B cell (primary cell): Measurements from ENCODE around the gene SLC2A4. TPM values are rescaled to one million over a fixed set of nuclear protein-coding genes. Genes with fewer than 3 reads are reported as not detected.

Experiments used
- ATAC-seq: fragments of 200-7000 bp; cut with Tn5 transposase; one replicate; pipeline ENCODE4 v1.10.0; 2021; ENCODE audit warnings: low read depth, mild to moderate bottlenecking, moderate number of reproducible peaks, moderate library complexity
- CTCF ChIA-PET: fragments of 350-600 bp; sonication (Branson Sonifier 250); formaldehyde crosslinking; loops from one replicate; lab custom pipeline; 2021; ENCODE audit warnings: antibody characterized with exemption, inconsistent platforms; lab: Charles Lee
- POLR2A ChIA-PET: fragments of 350-600 bp; sonication (Branson Sonifier 250); formaldehyde crosslinking; loops from one replicate; lab custom pipeline; 2021; ENCODE audit warnings: antibody characterized with exemption; lab: Charles Lee
- DNase-seq: peaks from one replicate; pipeline ENCODE4 v3.0.0; 2013
- H2AFZ ChIP-seq: 2 replicates; pipeline ENCODE4 v1.6.1; 2012; ENCODE audit warnings: mild to moderate bottlenecking, low read depth, low read length; ENCODE audit not compliant: insufficient read depth, poor library complexity, severe bottlenecking
- H3K27ac ChIP-seq, 2 donors: 1 replicate in 1 of 2; 2 replicates in 1 of 2; pipeline ENCODE4 v1.5.1; 2012 to 2013; ENCODE audit warnings: low read length in 2 of 2, mild to moderate bottlenecking in 2 of 2, moderate library complexity in 1 of 2
- H3K27me3 ChIP-seq, 4 experiments: fragments of 200-600 bp in 1 of 4; sonication (generic) in 1 of 4; replicated peaks in 1 of 4; 1 replicate in 2 of 4; 2 replicates in 2 of 4; pipeline versions ENCODE4 v1.6.1 to v1.7.0; 2013 to 2016; ENCODE audit warnings: low read length in 3 of 4, mild to moderate bottlenecking in 2 of 4, mixed read lengths in 1 of 4, moderate library complexity in 1 of 4; ENCODE audit not compliant: insufficient read depth in 4 of 4, control insufficient read depth in 3 of 4; ENCODE audit errors: control extremely low read depth in 1 of 4
- H3K36me3 ChIP-seq, 2 experiments: replicated peaks in 1 of 2; 1 replicate in 1 of 2; 2 replicates in 1 of 2; pipeline versions ENCODE4 v1.6.1 to v1.7.1; 2013; ENCODE audit warnings: low read length in 1 of 2; ENCODE audit not compliant: insufficient read depth in 2 of 2, control insufficient read depth in 1 of 2; ENCODE audit errors: control extremely low read depth in 1 of 2, extremely low read depth in 1 of 2
- H3K4me1 ChIP-seq, 2 donors: fragments of 200-600 bp in 1 of 2; sonication (generic) in 1 of 2; 1 replicate in 1 of 2; 2 replicates in 1 of 2; pipeline versions ENCODE4 v1.5.1 to v1.6.1; 2013 to 2017; ENCODE audit warnings: low read length in 2 of 2; ENCODE audit not compliant: control insufficient read depth in 2 of 2, insufficient read depth in 2 of 2
- H3K4me2 ChIP-seq: replicated peaks from 2 replicates; pipeline ENCODE3; 2012; ENCODE audit warnings: mild to moderate bottlenecking, low read depth, low read length; ENCODE audit not compliant: poor library complexity, severe bottlenecking
- H3K4me3 ChIP-seq, 5 experiments: fragments of 200-600 bp in 1 of 5; sonication (generic) in 1 of 5; 1 replicate in 3 of 5; 2 replicates in 2 of 5; pipeline versions ENCODE4 v1.5.1 to v1.7.0; 2011 to 2016; ENCODE audit warnings: low read length in 4 of 5, mild to moderate bottlenecking in 4 of 5, low read depth in 2 of 5, control low read depth in 1 of 5, moderate library complexity in 1 of 5; ENCODE audit not compliant: insufficient read depth in 1 of 5; ENCODE audit errors: control extremely low read depth in 1 of 5, extremely low read depth in 1 of 5
- H3K79me2 ChIP-seq: fragments of 200-600 bp; sonication (generic); one replicate; pipeline ENCODE4 v1.6.0; 2016; ENCODE audit warnings: low read length; ENCODE audit not compliant: control insufficient read depth, insufficient read depth
- H3K9ac ChIP-seq: fragments of 200-600 bp; sonication (generic); 2 replicates; pipeline ENCODE4 v1.6.1; 2017; ENCODE audit warnings: mild to moderate bottlenecking, low read length, moderate library complexity
- H3K9me3 ChIP-seq, 3 donors: one replicate each; pipeline versions ENCODE4 v1.6.1 to v1.7.1; 2013; ENCODE audit warnings: low read length in 2 of 3; ENCODE audit not compliant: control insufficient read depth in 2 of 3, insufficient read depth in 1 of 3; ENCODE audit errors: control extremely low read depth in 1 of 3
- H4K20me1 ChIP-seq: 2 replicates; pipeline ENCODE4 v1.6.0; 2012; ENCODE audit warnings: mild to moderate bottlenecking, low read length; ENCODE audit not compliant: insufficient read depth, control insufficient read depth, poor library complexity, severe bottlenecking
- H3K27ac Mint-ChIP-seq: one replicate; pipeline ENCODE4 v1.8.0; 2021; ENCODE audit warnings: mixed read lengths
- H3K27me3 Mint-ChIP-seq: one replicate; pipeline ENCODE4 v1.8.0; 2021; ENCODE audit warnings: mixed read lengths
- H3K4me1 Mint-ChIP-seq: one replicate; pipeline ENCODE4 v1.8.0; 2021; ENCODE audit warnings: mixed read lengths
- H3K4me3 Mint-ChIP-seq: one replicate; pipeline ENCODE4 v1.8.0; 2021; ENCODE audit warnings: mixed read lengths
- H3K9me3 Mint-ChIP-seq: one replicate; pipeline ENCODE4 v1.8.0; 2022; ENCODE audit warnings: mixed read lengths; ENCODE audit not compliant: insufficient read depth
- CTCF ChIP-seq: fragments of 200-600 bp; IDR thresholded peaks from one replicate; pipeline ENCODE4 v1.8.0; 2022; ENCODE audit warnings: antibody characterized with exemption, mild to moderate bottlenecking
- EZH2 ChIP-seq: IDR thresholded peaks from 2 replicates; pipeline ENCODE4 v1.6.1; 2012; ENCODE audit warnings: borderline replicate concordance, low read depth, mild to moderate bottlenecking, moderate library complexity, low read length; ENCODE audit not compliant: insufficient read depth, poor library complexity, severe bottlenecking
- WGBS: methylation state at CpG from one replicate; pipeline ENCODE4 v1.1.5; 2013; ENCODE audit warnings: missing lambda C conversion rate; ENCODE audit not compliant: insufficient coverage; 5-methylcytosine and 5-hydroxymethylcytosine counted together
- intact Hi-C: fragments of 100-400 bp; cut with micrococcal nuclease; formaldehyde crosslinking; loops from one replicate; pipeline ENCODE4 v1.10.0; 2022
- polyA plus RNA-seq: library from polyadenylated mRNA; depleted of rRNA; stranded (reverse); fragments of >200 nt; gene quantifications from 2 replicates; pipeline ENCODE4 v1.2.3, GENCODE V29; 2012
- total RNA-seq, 2 donors: library from RNA; stranded (reverse); fragments of 120-200 nt in 1 of 2; gene quantifications; 1 replicate in 1 of 2; 2 replicates in 1 of 2; pipeline versions ENCODE4 v1.2.3 to v1.2.4, GENCODE V29; 2013 to 2022

Gene SLC2A4
- total and polyA plus RNA-seq, 2 donors (not counting 1 experiment from before 2014, with no cell fraction given) = not detected

- Mint-ChIP-seq H3K4me1 (peaks cover 36% of the 10 kb centered on the region), H3K27me3 (no peaks in the 10 kb centered on the region), H3K27ac (peak overlapping the region; percentile 100), H3K9me3 (no peaks in the 10 kb centered on the region), H3K4me3 (peak overlapping the region; percentile 98)
- peak overlapping the region; percentile 79 for H3K4me2 ChIP-seq
- DNase-seq = peak; percentile 99
- H3K27ac ChIP-seq = peak overlapping the region; percentile 94 to 97
- CTCF ChIA-PET = interaction anchor here (0.5 to 5.0 kb wide), 7 partner anchors 8 to 197 kb away, joined by 3 to 36 read pairs (median 5); partner anchors contain the start of genes ACADVL, CTDNEP1, DLG4 and DVL2
- peaks cover 43% of the 10 kb centered on the region for H3K79me2 ChIP-seq
- TF ChIP-seq EZH2 = no peak
- TF ChIP-seq CTCF = no peak
- peaks cover 8 to 37% of the 10 kb centered on the region in 2 experiments for H3K36me3 ChIP-seq
- peak overlapping the region; percentile 86 for H2AFZ ChIP-seq
- H3K9ac ChIP-seq = peak overlapping the region; percentile 82
- intact Hi-C loops = loop anchor here (1.0 kb wide), 1 partner anchor 86 kb away; the partner anchor contains the start of gene NEURL4
- no peaks in the 10 kb centered on the region for H3K9me3 ChIP-seq
- 4% methylated on average over 49 of the region's 49 CpGs for WGBS
- H4K20me1 ChIP-seq = peaks cover 20% of the 10 kb centered on the region
- ATAC-seq = peak; percentile 42
- peak overlapping the region; percentile 81 to 99 (median 99) for H3K4me3 ChIP-seq
- H3K27me3 ChIP-seq = no peaks in the 10 kb centered on the region
- H3K4me1 ChIP-seq = peaks cover 24 to 28% of the 10 kb centered on the region in 2 donors
- POLR2A ChIA-PET = interaction anchor here (0.5 to 13.1 kb wide), 14 partner anchors 9 to 614 kb away, joined by 3 to 157 read pairs (median 4); partner anchors contain the start of genes ACADVL, CTDNEP1, DLG4 and DVL2
These were observed 38.6 kb upstream of the SLC2A4 start for GRCh38 chr17:7242717-7243452.

GRCh38 chr17:7243453-7243729 lies 38.1 kb upstream of the SLC2A4 start:
- Histone ChIP-seq H3K27ac (peak overlapping the region; percentile 94 to 97), H4K20me1 (peaks cover 20% of the 10 kb centered on the region), H3K27me3 (no peaks in the 10 kb centered on the region), H3K4me2 (peak overlapping the region; percentile 79), H3K36me3 (peaks cover 8 to 37% of the 10 kb centered on the region in 2 experiments), H3K4me3 (peak overlapping the region; percentile 31 to 99 (median 99)), H3K4me1 (peaks cover 24 to 28% of the 10 kb centered on the region in 2 donors), H3K79me2 (peaks cover 48% of the 10 kb centered on the region), H2AFZ (peak overlapping the region; percentile 86), H3K9ac (peak overlapping the region; percentile 82), H3K9me3 (no peaks in the 10 kb centered on the region)
- CTCF ChIA-PET = interaction anchor here (1.3 to 1.4 kb wide), 2 partner anchors 23 to 198 kb away, joined by 4 to 11 read pairs; no protein-coding TSS in a partner anchor
- no CpG with 5 or more reads among the region's 2 CpGs for WGBS
- no peak for DNase-seq
- POLR2A ChIA-PET = interaction anchor here (0.5 to 13.1 kb wide), 6 partner anchors 8 to 221 kb away, joined by 3 to 157 read pairs (median 5); partner anchors contain the start of genes ACADVL, CTDNEP1, DLG4 and DVL2
- Mint-ChIP-seq H3K4me1 (peaks cover 36% of the 10 kb centered on the region), H3K27me3 (no peaks in the 10 kb centered on the region), H3K27ac (peak overlapping the region; percentile 100), H3K9me3 (no peaks in the 10 kb centered on the region), H3K4me3 (peak overlapping the region; percentile 98)
- ATAC-seq = no peak
- TF ChIP-seq CTCF (no peak), EZH2 (no peak)
- intact Hi-C loops = no loop called here
